AG04449 (cell line): ENCODE measurements around the gene COL13A1.

Source experiments
- CTCF ChIA-PET: fragments of 350-600 bp; formaldehyde crosslinking; extraction: SDS; loops from one replicate; lab custom pipeline; 2021; ENCODE audit warnings: antibody characterized with exemption; lab: Yijun Ruan, JAX
- POLR2A ChIA-PET: fragments of 400-600, 350-600 bp; formaldehyde crosslinking; extraction: SDS; loops from one replicate; lab custom pipeline; 2020; ENCODE audit warnings: antibody characterized with exemption, inconsistent platforms; lab: Yijun Ruan, JAX
- DNase-seq: peaks from one replicate; pipeline ENCODE4 v3.0.0-alpha.2; 2010; ENCODE audit warnings: low read depth, low spot score
- H3K4me3 ChIP-seq: 2 replicates; pipeline ENCODE4 v1.5.1; 2011; ENCODE audit warnings: low read depth, mild to moderate bottlenecking, control low read depth, low read length
- CTCF ChIP-seq: IDR thresholded peaks from one replicate; pipeline ENCODE4 v1.5.1; 2011; ENCODE audit warnings: mild to moderate bottlenecking, moderate library complexity, low read length, control low read depth, inconsistent platforms; ENCODE audit not compliant: insufficient read depth; ENCODE audit errors: missing control alignments

The COL13A1 gene

GRCh38 chr10:69842882-69843281 is 41.2 kb downstream of the COL13A1 start:
- DNase-seq: no peak
- no peak for TF ChIP-seq CTCF
- POLR2A ChIA-PET: no interaction called here
- CTCF ChIA-PET: interaction anchor here (1.7 to 1.9 kb wide), 2 partner anchors 43 to 54 kb away, joined by 6 to 7 read pairs; no protein-coding TSS in a partner anchor
- H3K4me3 ChIP-seq: no peak overlapping the region

GRCh38 chr10:69843923-69844322 is 42.2 kb downstream of the COL13A1 start:
- no peak overlapping the region for H3K4me3 ChIP-seq
- ChIA-PET CTCF (interaction anchor here (1.0 to 2.0 kb wide), 3 partner anchors 55 to 71 kb away, joined by 3 to 6 read pairs (median 4); no protein-coding TSS in a partner anchor), POLR2A (no interaction called here)
- TF ChIP-seq CTCF: no peak
- no peak for DNase-seq

- POLR2A ChIA-PET: no interaction called here
- no peak overlapping the region for H3K4me3 ChIP-seq
- CTCF ChIA-PET: interaction anchor here (0.8 to 2.0 kb wide), 3 partner anchors 10 to 70 kb away, joined by 3 to 4 read pairs (median 4); no protein-coding TSS in a partner anchor
- no peak for DNase-seq
- no peak for TF ChIP-seq CTCF
Measured at GRCh38 chr10:69844698-69845097, 43.0 kb downstream of the COL13A1 start.

GRCh38 chr10:69845574-69846292 is 44.0 kb downstream of the COL13A1 start:
- POLR2A ChIA-PET: no interaction called here
- TF ChIP-seq CTCF: no peak
- CTCF ChIA-PET: interaction anchor here (0.8 to 2.0 kb wide), 4 partner anchors 11 to 69 kb away, joined by 3 to 4 read pairs (median 4); no protein-coding TSS in a partner anchor
- DNase-seq: no peak
- no peak overlapping the region for H3K4me3 ChIP-seq

- DNase-seq: no peak
- CTCF ChIA-PET: interaction anchor here (0.7 to 2.1 kb wide), 5 partner anchors 11 to 46 kb away, joined by 3 to 7 read pairs (median 4); no protein-coding TSS in a partner anchor
- no peak overlapping the region for H3K4me3 ChIP-seq
Measured at GRCh38 chr10:69846293-69846921, 44.7 kb downstream of the COL13A1 start.

More at GRCh38 chr10:69846293-69846921, 44.7 kb downstream of the COL13A1 start:
- no peak for TF ChIP-seq CTCF
- POLR2A ChIA-PET: no interaction called here
